Suprapubic skin (tissue), 4 donors: ENCODE data around the gene DCAKD.

Source experiments
- CTCF ChIP-seq, 2 donors: fragments of 200-600 bp in 1 of 2; fragments of 450-650 bp in 1 of 2; sonication (generic) in 1 of 2; IDR thresholded peaks; one replicate each; pipeline ENCODE4 v1.5.1; 2016 to 2019; ENCODE audit warnings: antibody characterized with exemption in 2 of 2, mild to moderate bottlenecking in 1 of 2, moderate library complexity in 1 of 2
- EP300 ChIP-seq: sonication (generic); formaldehyde crosslinking; IDR thresholded peaks from one replicate; pipeline ENCODE4 v1.6.1; 2017; ENCODE audit warnings: antibody characterized with exemption
- POLR2AphosphoS5 ChIP-seq, 3 donors: sonication (generic); formaldehyde crosslinking; IDR thresholded peaks; one replicate each; pipeline ENCODE4 v1.6.1; 2017; ENCODE audit warnings: antibody characterized with exemption in 3 of 3

GRCh38 chr17:45046537-45047125 is 4.8 kb downstream of the DCAKD start:
- no peak for TF ChIP-seq POLR2AphosphoS5 (IDR thresholded peaks at IDR 0.05)
- no peak for TF ChIP-seq EP300
- TF ChIP-seq CTCF (IDR thresholded peaks at IDR 0.05) = no peak
